Measurements from ENCODE around the gene CACNA1B.

DNA sequence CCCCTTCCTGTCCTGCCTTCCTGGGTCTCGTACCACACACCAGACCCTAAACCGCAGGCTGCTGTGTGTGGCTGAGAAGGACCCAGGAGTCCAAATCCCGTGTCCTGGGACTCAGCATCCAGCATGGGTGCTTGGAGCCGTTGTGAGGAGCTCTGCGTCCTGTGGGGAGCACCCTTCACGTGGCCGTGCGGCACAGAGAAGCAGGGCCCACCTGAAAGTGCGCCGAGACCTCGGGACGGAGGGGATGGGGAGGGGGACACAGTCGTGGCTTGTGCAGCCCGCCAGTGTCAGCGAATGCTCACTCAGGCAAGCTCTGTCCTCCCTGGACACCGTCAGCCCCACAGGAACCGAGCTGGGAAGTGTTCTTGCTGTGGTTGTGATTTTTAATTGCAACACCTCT lies 244.6 kb downstream of the CACNA1B start:
- TF ChIP-seq POLR2A (IDR thresholded peaks at IDR 0.05; ENCODE audit: low read depth, low read length) (no peak), POLR2AphosphoS5 (IDR thresholded peaks at IDR 0.05; ENCODE audit: low read depth, low read length) (no peak)

Measured in GM12891 (cell line).